Natural killer cell (primary cell): ENCODE measurements around the gene SSH2. TPM values are rescaled to one million over a fixed set of nuclear protein-coding genes. Genes with fewer than 3 reads are reported as not detected.

Experiments
- ATAC-seq, 3 donors: fragments of 150-1000 bp in 2 of 3; fragments of 200-7000 bp in 1 of 3; cut with Tn5 transposase; 1 replicate in 1 of 3; 2 replicates in 2 of 3; pipeline ENCODE4 v1.10.0; 2021; ENCODE audit warnings: mild to moderate bottlenecking in 2 of 3, moderate library complexity in 2 of 3
- DNase-seq, 2 donors: peaks; one replicate each; pipeline versions ENCODE4 v3.0.0 to v3.0.0-alpha.2; 2013 to 2021; ENCODE audit warnings: mixed read lengths in 1 of 2
- H3K27ac ChIP-seq: one replicate; pipeline ENCODE4 v1.5.1; 2013; ENCODE audit warnings: mild to moderate bottlenecking, low read length
- H3K27me3 ChIP-seq: one replicate; pipeline ENCODE4 v1.6.1; 2013; ENCODE audit warnings: low read length; ENCODE audit not compliant: control insufficient read depth, insufficient read depth
- H3K36me3 ChIP-seq: one replicate; pipeline ENCODE4 v1.6.1; 2013; ENCODE audit warnings: low read length; ENCODE audit not compliant: control insufficient read depth, insufficient read depth
- H3K4me1 ChIP-seq: one replicate; pipeline ENCODE4 v1.6.1; 2013; ENCODE audit warnings: low read length; ENCODE audit not compliant: control insufficient read depth, insufficient read depth
- H3K4me3 ChIP-seq: one replicate; pipeline ENCODE4 v1.5.1; 2013; ENCODE audit warnings: low read length
- H3K9me3 ChIP-seq: one replicate; pipeline ENCODE4 v1.6.1; 2013; ENCODE audit warnings: low read length; ENCODE audit not compliant: control insufficient read depth, insufficient read depth
- H3K27ac Mint-ChIP-seq, 2 donors: one replicate each; pipeline ENCODE4 v1.8.0; 2022; ENCODE audit warnings: mild to moderate bottlenecking in 2 of 2, mixed read lengths in 2 of 2, moderate library complexity in 1 of 2
- H3K27me3 Mint-ChIP-seq, 2 donors: one replicate each; pipeline ENCODE4 v1.8.0; 2022; ENCODE audit warnings: low read depth in 2 of 2, mixed read lengths in 2 of 2
- H3K36me3 Mint-ChIP-seq: one replicate; pipeline ENCODE4 v1.8.0; 2022; ENCODE audit warnings: mixed read lengths
- H3K4me1 Mint-ChIP-seq, 2 donors: one replicate each; pipeline ENCODE4 v1.8.0; 2022; ENCODE audit warnings: mixed read lengths in 2 of 2
- H3K4me3 Mint-ChIP-seq: one replicate; pipeline ENCODE4 v1.8.0; 2022; ENCODE audit warnings: mild to moderate bottlenecking, moderate library complexity, mixed read lengths
- H3K9me3 Mint-ChIP-seq, 2 donors: one replicate each; pipeline ENCODE4 v1.8.0; 2022; ENCODE audit warnings: mixed read lengths in 2 of 2
- CTCF ChIP-seq: fragments of 200-600 bp; IDR thresholded peaks from one replicate; pipeline ENCODE4 v1.8.0; 2022; ENCODE audit warnings: antibody characterized with exemption
- WGBS: methylation state at CpG from one replicate; pipeline ENCODE4 v1.1.7; 2013; ENCODE audit warnings: missing lambda C conversion rate; ENCODE audit not compliant: insufficient coverage; 5-methylcytosine and 5-hydroxymethylcytosine counted together
- intact Hi-C: fragments of 100-400 bp; cut with micrococcal nuclease; formaldehyde crosslinking; loops from one replicate; pipeline ENCODE4 v1.14.2; 2022
- total RNA-seq, 4 donors: library from RNA; stranded (reverse); fragments of 120-200 nt in 1 of 4; gene quantifications; one replicate each; pipeline versions ENCODE4 v1.2.3 to v1.2.4, GENCODE V29; 2013 to 2022

SSH2 gene
- total RNA-seq, 3 donors from 2014 or later (not counting 1 experiment from before 2014, with no cell fraction given) = 124 to 166 (median 144) TPM

- WGBS = 98% methylated on average over 6 of the region's 6 CpGs
- no peak overlapping the region for H3K27ac Mint-ChIP-seq
- intact Hi-C loops = no loop called here
These were observed 326.8 kb downstream of the SSH2 start for GRCh38 chr17:29603109-29603674.

GRCh38 chr17:29597361-29598172, 332.5 kb downstream of the SSH2 start:
- H3K27ac ChIP-seq = no peak overlapping the region
- WGBS = 93% methylated on average over 12 of the region's 13 CpGs
- no peak overlapping the region for H3K27ac Mint-ChIP-seq
- intact Hi-C loops = no loop called here
- DNase-seq = no peak
- H3K36me3 Mint-ChIP-seq = no peaks in the 10 kb centered on the region
- peaks cover 13% of the 10 kb centered on the region for H3K4me1 ChIP-seq
- H3K9me3 ChIP-seq = no peaks in the 10 kb centered on the region
- H3K36me3 ChIP-seq = no peaks in the 10 kb centered on the region
- no peak for ATAC-seq
- peaks cover 8% of the 10 kb centered on the region in 2 donors for H3K27me3 Mint-ChIP-seq
- H3K4me3 ChIP-seq = no peak overlapping the region
- no peak overlapping the region for H3K4me3 Mint-ChIP-seq
- no peak for TF ChIP-seq CTCF
- H3K27me3 ChIP-seq = peaks cover 3% of the 10 kb centered on the region
- peaks cover 0 to 14% of the 10 kb centered on the region in 2 donors for H3K4me1 Mint-ChIP-seq
- no peaks in the 10 kb centered on the region for H3K9me3 Mint-ChIP-seq

More at GRCh38 chr17:29603109-29603674, 326.8 kb downstream of the SSH2 start:
- Histone ChIP-seq H3K4me1 (peaks cover 1% of the 10 kb centered on the region), H3K27me3 (no peaks in the 10 kb centered on the region), H3K4me3 (no peak overlapping the region), H3K9me3 (no peaks in the 10 kb centered on the region), H3K27ac (no peak overlapping the region), H3K36me3 (no peaks in the 10 kb centered on the region)
- ATAC-seq (no peak), DNase-seq (no peak)
- Mint-ChIP-seq H3K4me3 (no peak overlapping the region), H3K27me3 (peaks cover 8% of the 10 kb centered on the region in 2 donors), H3K4me1 (peaks cover 0 to 1% of the 10 kb centered on the region in 2 donors), H3K9me3 (no peaks in the 10 kb centered on the region), H3K36me3 (no peaks in the 10 kb centered on the region)
- no peak for TF ChIP-seq CTCF

GRCh38 chr17:29596811-29597210, 333.2 kb downstream of the SSH2 start:
- no peak for ATAC-seq

More at GRCh38 chr17:29596811-29597210, 333.2 kb downstream of the SSH2 start:
- Histone ChIP-seq H3K9me3 (no peaks in the 10 kb centered on the region), H3K4me3 (no peak overlapping the region), H3K27me3 (peaks cover 3% of the 10 kb centered on the region), H3K4me1 (peaks cover 20% of the 10 kb centered on the region), H3K27ac (no peak overlapping the region), H3K36me3 (no peaks in the 10 kb centered on the region)
- 85% methylated on average over 9 of the region's 9 CpGs for WGBS
- Mint-ChIP-seq H3K27me3 (peaks cover 8% of the 10 kb centered on the region in 2 donors), H3K36me3 (no peaks in the 10 kb centered on the region), H3K9me3 (no peaks in the 10 kb centered on the region), H3K4me1 (peaks cover 6 to 21% of the 10 kb centered on the region in 2 donors), H3K27ac (no peak overlapping the region), H3K4me3 (no peak overlapping the region)
- intact Hi-C loops = no loop called here
- no peak for TF ChIP-seq CTCF
- no peak for DNase-seq
